Measurements from ENCODE around the gene DPH5.
"Not testable (repeated sequence)": the region's sequence is repeated elsewhere in the genome, so short reads cannot be mapped to it uniquely, and the experiment has no call there.

Gene DPH5

DNA sequence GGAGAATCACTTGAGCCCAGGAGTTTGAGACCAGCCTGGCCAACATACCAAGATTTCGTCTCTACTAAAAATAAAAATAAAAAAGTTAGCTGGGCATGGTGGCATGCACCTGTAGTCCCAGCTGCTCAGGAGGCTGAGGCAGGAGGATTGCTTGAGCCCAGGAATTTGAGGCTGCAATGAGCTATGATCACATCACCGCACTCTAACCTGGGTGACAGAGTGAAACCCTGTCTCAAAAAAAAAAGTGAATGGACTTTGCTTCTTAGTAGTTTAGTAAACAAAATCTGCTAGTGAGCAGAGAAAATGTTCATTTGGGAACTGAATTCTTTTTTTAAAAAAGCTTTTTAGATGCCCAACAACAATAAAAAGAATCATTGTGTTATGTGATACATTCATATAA lies 6.5 kb upstream of the DPH5 start:
- not testable (repeated sequence) for DNase-seq (ENCODE audit: low read depth in 3 of 3)

DNA sequence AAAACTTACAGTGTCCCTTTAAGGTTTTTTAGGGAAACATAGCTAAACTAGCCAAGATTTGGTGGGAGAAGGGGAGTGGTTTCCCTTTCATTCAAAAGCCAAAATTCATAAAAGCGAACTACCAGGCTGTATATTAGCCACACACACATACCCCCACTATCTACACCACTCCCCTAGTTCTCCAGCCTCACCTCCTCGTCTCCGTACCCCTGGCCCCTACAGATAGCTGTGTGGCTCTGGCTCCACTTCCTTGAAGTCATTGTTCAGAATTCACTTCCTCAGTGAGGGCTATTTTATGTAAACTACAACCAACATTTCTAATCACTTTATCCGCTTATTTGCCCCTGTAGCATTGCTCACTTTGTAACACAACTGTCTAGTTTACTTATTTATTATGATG lies 5.3 kb upstream of the DPH5 start:
- DNase-seq (ENCODE audit: low read depth in 3 of 3) = no peak

DNA sequence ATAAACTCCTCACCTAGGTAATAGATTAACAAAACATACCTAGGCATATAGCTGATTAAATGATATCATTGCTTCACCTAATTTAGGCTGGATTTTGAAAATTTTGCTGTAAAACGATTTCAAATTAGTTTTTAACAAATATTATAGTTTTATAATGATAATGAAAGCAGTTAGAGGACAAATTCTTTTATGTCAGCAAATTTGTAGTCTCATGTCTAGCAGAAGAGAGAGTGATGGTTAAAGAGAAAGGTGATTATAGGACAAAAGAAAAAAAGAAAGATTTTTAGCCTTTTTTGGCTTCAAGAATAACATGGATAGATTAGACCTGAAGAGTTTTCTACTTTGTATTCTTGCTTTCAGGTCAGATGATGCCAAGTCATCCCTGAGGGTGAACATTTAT lies 3.6 kb upstream of the DPH5 start:
- DNase-seq (ENCODE audit: low read depth in 3 of 3) = no peak

DNA sequence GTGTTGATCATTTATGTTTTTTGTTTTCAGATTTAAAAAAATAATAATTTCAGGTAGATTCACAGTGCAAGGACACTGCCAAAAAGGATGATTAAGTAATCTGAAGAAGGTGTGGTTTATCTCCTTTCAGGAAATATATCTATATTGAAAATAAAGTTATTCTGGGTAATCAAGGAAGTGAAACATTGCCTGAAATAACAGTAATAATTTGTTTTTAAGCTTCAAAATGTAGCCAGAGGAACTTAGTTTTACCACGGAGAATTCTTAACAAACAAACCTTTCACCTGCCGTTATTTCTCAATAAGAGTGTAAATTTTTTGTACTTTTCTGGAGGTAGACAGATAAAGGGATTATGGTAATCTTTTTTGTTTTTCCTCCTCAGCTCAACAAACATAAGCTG lies 2.9 kb upstream of the DPH5 start:
- no peak for DNase-seq (ENCODE audit: low read depth in 3 of 3)

DNA sequence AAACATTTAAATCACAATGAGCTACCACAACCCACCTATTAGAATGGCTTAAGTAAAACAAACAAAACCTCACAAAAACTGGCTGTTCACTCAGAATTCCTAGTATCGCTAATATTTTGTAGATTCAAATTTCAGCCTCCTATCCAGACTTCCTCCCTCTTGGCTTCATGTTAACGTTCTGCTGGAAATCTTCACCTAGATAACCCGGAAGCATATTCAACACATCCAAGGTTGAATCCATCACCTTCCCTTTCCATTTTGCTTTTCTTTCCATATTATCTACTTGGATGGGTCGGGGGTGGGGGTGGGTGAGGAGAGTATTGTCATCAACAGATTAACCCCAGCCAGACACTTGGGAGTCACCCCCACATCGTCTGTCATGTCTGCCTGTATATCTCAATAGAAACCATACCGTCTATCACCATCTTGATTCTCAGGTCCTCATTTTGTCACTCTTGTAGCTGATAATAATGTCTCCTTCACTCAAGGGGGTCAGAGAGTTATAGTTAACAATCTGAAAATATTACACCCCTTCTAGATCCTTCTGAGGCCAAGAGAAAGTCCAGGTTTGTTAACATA lies 1.7 kb upstream of the DPH5 start:
- DNase-seq (ENCODE audit: low read depth in 3 of 3) = no peak

DNA sequence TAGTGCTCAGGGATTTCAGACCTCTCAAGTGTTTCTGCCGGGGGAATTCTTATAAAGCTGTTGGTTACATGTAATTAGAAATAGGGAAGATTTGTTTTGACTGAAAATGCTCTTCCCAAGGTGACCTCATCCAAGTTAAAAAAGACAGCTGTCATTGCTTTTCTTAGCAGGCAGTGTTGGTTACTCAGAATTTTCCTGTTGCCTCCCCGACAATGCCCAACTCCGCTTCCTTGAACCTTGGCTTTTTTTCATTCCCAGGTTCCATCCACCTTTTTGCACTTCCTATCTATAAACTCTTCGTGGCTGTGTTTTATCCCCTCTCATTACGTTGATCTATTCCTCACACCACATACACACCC lies 825 bp upstream of the DPH5 start:
- no peak for DNase-seq (ENCODE audit: low read depth in 3 of 3)

DNA sequence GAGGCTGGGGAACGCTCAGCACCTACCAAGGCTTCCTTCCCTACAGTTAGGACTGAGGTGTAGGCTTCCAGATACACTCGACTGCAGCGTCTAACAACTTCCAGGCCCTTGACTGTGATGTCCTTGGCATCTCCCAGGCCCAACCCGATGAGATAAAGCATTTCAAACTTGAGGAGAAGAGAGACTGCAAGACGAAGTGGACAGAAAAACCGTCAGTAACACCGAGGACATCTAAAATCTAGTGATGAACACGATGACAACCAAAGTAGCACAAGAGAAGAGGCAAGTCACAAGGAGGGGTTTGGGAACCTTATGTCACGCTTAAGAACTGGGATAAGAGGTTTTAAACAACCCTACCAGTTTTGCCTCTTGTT lies 314 bp downstream of the DPH5 start:
- no peak for DNase-seq (ENCODE audit: low read depth in 3 of 3)

DNA sequence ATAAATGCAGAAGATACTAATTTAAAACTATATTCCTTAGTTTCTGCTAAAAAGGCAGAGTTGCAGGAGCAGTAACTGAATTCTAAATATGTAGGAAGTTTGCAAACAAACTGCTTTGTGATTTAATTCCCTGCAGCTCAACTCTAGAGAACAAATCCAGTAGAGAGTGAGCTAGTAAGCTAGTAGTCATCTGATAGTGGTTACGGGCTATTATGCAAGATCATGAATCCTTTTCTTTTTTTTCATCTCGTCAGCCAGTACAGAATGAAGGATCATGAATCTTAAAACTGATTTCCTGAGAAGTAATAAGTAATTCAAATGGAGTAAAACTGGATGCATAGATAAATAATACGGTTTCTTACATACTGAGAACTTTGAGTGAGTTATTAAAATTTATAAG lies 3.3 kb downstream of the DPH5 start:
- no peak for DNase-seq (ENCODE audit: low read depth in 3 of 3)

DNA sequence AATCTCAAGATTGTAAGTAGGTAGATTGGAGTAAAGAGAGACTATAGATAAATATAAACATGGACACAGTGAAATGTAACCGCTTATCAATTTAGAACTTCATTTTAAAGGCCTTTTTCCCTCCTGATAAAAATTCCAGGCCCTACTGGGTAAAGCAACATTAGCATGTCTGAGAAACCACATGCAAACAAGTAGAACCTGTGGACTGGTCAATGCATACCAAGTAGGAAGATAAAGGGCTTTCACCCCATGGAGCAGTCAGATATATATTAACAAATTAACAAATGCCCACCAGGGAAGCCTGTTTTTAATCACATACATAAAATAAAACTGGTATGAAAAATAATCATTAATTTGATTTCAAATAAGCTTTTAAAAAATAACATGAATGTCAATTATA lies 8.1 kb downstream of the DPH5 start:
- no peak for DNase-seq (ENCODE audit: low read depth in 3 of 3)

DNA sequence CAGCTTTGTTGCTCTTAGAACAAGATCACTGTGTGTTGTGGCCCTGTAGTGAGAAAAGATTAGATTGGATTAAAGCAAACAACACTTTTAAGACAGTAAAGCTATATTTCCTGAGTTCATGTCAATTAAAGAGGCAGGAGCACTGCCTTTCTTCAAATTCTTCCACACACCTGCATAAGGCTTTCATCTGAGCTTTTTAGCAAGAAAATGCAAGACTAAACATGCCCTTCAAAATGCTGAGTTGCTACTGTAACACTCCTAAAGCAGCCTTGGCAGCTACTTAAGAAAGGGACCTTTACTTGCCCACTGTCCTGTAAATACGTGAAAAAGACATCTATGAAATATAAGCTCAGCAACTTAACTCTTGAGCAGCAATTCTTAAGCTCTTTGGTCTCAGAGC lies 11.8 kb downstream of the DPH5 start:
- no peak for DNase-seq (ENCODE audit: low read depth in 3 of 3)

DNA sequence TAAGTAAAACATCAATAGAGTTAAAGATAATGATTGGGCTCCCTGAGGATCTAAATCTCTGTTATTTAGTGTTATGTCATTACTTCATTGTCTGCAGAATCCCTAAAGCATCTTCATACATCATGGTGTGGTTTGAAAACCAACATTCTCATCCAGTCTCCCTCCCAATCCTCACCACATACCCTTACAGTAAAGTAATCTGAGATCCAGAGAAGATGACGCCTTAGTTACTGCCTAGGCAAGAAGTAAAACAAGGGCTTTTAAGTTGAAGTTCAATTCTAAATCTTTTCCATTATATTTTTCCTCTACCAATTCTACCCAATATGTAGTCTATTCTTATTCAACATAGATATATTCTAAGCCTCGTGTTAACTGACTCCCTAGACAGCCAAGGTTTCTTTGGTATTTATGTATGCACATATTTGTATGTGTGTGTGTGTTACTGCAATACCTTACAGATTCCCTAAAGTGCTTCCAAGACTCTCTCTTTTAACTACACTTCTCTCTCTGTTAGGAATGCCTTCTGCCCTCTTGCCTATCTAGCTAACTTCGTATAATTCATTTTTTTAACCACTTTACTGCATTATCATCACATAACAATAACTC lies 17.3 kb downstream of the DPH5 start:
- DNase-seq (ENCODE audit: low read depth in 3 of 3) = no peak

DNA sequence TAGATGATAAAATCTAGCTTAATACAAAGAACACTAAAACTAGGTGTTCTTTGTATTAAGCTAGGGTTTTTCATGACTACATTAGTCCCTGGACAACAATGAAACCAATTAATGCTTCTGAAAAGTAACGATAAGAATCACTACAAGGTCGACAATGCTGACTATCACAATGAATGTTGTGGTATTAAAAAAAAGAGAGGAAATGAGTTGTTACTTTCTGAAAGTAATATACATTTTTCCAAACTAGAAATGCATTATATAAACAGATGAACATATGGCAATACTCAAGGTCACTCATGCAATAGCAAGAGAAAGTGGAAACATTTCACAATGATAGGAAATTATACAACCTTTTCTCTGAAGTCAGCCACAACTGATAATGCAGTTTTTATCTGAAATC lies 19.0 kb downstream of the DPH5 start:
- no peak for DNase-seq (ENCODE audit: low read depth in 3 of 3)

DNA sequence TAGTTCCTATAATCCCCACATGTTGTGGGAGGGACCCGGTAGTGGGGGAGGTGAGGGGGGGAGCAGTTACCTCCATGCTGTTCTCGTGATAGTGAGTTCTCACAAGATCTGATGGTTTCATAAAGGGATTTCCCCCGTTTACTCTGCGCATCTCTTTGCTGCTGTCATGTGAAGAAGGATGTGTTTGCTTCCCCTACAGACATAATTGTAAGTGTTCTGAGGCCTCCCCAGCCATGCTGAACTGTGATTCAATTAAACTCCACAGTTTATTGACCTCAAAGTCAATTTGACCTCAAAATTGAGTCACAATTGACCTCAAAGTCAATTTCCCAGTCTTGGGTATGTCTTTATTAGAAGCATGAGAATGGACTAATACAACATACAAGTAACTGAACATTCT lies 19.7 kb downstream of the DPH5 start:
- DNase-seq (ENCODE audit: low read depth in 3 of 3) = no peak

DNA sequence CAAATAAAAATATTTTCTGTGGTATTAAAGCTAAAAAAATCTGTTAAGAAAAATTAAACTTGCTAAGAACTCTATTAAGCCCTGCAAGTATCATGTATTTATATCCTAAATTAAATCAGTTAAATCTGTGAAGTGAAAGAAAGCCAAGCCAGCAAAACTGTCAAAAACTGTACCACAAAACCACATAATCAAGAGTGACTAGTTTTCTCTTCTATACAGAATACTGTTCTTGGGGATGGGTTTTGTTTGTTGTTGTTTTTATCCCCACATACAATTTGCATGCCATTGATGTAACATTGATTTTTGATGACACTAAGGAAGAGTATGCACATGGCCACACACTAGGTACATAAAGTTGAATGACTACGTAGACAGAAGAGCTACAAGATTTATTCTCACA lies 20.4 kb downstream of the DPH5 start:
- no peak for DNase-seq (ENCODE audit: low read depth in 3 of 3)

DNA sequence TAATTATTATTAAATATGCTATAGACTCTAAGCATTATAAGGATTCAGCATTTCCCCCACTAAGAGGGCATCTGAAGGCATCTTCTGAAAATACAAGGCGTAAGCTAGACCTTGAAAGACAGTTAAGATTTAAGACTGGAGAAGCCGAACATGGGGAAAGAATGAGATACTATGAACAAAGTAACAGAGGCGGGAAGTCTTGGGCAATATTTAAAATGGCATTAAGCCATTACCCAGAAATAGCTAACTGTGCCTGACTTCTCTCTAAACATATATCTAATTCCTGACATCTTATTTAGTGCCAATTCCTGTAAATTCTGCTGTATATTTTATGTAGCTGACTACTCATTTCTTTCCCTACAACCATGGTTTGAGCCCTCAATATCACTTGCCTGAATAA lies 20.9 kb downstream of the DPH5 start:
- DNase-seq (ENCODE audit: low read depth in 3 of 3) = no peak

DNA sequence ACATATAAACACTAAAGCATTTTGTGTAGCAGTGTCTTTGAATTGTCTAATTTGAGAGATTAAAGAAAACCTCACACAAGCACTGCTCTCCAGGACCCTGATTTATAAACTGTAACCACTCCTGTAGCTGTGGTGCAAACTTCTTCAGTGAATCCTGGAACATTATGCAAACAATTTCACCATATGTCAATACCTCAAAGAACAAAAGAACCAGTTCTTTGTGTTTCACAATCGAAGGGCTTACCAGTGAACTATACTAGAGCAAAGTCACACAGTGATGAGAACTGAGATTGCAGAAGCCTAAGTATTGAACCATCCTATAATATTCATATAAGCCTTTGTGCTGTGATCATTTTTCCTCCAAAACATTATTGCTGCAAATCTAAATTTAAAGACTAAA lies 21.5 kb downstream of the DPH5 start:
- DNase-seq (ENCODE audit: low read depth in 3 of 3) = no peak

DNA sequence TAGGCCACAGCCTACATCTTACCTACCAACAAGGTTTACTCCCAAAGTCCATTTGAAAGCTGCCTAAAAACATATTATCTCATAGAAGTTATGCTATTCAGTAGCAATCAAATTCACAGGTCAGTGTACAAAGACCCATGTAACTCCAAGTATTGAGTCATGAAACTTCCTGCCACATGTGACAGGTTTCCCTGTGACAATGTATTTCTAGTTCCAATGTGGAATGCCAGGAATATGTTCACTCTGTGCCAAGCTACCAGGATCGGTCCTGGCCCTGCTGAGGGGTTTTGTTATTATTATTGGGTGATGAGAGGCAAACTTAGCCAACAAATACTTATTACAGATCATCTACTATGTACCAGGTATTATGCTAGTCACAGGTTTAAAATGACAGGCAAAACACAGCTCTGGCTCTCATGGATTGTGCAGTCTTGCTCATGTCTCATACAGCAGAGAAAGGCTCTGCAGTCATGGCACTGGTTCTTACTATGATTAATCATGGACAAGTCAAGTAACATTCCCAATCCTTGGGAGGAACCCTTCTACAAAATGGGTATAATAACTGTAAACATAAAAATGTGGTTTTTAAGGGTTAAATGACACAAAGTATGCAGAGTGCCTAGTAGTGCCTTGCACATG lies 22.5 kb downstream of the DPH5 start:
- DNase-seq (ENCODE audit: low read depth in 3 of 3) = no peak

DNA sequence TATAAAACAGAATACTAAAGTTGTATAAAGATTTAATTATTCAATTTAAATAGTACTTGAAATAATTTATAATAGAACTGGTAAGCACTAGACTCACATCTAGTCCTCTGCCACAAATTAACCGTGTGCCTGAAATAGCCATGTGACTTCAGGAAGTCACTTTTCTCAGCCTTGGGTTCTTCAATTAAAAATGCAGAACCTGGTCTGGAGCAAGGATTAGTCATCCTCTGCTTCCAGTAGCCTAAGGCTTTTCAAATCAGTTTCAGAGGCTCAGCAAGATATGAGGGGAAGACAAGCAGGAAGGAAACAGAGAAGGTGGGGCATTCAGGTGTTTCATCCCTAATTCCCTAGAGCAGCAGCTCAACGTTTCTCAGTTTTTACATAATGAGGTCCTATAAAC lies 23.0 kb downstream of the DPH5 start:
- DNase-seq (ENCODE audit: low read depth in 3 of 3) = no peak

DNA sequence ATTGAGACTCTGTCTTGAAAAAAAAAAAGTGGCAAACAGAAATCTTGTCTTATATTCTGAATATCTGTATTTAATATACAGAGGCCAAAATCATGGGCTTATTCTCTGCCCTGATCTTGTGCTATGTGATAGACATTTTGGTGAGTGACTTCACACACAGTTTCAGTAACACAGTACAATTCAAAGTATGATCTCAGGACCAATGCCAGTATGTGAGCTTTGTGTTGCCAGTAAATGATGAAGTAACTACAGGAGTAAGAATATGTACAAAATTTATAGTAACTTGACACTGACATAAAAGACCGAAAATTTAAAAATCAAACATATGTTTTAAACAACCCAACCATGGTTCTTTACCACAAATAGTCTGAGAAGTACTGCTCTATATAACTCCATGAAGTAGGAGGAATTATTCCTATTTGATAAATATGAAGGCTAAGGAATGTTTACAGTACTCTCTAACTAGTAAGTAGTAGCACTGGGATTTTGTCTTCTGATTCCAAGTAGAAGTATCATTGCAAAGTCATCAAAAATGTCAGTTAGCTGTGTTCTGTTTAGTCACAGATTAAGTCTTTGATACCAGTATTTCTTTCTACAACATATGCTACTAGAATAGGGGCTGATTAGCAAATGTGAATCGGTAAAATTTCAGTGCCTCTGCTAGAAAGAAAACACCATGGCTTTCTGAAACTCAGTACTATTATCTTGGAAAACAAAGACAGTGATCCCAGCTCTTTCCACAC lies 25.3 kb downstream of the DPH5 start:
- no peak for DNase-seq (ENCODE audit: low read depth in 3 of 3)

DNA sequence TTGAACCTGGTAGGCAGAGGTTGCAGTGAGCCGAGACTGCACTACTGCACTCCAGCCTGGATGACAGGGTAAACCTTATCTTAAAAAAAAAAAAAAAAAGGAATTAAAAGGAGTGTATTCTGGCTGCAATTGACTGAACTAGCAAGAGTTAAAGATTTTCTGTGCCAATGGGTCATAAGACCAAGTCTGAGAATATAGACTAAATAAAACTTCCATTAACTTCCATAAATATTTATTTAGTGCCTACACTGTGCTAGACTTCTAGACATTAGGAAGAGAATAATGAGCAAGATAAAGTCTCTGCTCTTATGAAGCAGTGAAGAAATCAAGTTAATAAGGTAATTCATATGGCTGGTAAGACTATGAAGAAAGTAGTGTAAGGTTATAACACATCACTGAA lies 27.2 kb downstream of the DPH5 start:
- DNase-seq (ENCODE audit: low read depth in 3 of 3) = no peak

DNA sequence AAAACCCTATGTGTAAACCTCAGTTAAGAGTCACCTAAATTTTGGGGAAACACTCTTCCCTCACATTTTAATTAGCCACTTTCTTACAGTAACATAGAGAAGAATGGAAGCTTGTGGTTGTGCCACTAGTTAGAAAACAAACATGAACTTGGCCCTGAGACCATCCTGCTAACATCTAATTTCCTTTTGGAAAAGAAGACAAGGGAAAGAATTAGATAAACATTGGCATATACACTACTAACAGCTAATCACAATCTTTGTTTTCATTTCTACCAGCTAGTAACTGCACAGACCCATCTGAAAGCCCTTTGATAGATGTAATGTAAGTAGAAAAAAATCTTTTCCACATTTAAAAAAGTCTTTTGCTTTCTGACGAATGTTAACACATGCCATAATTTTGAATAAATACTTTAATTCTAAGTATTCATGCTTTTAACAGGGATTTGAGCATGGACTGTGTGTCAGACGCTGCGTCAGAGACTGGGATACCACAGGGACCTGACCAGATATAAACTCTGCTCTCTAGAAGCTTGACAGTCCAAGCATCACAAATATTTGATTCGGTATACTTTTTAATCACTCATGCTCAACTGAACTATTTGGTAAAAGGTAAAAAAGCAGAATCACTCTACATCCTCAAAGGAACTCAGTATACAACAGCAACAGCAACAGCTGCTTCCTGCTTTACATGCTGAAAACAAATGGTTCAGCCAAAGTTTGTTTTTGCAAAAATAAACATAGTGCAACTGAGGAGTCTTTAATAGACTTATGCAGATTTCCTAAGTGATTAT lies 30.2 kb downstream of the DPH5 start:
- no peak for DNase-seq (ENCODE audit: low read depth in 3 of 3)

DNA sequence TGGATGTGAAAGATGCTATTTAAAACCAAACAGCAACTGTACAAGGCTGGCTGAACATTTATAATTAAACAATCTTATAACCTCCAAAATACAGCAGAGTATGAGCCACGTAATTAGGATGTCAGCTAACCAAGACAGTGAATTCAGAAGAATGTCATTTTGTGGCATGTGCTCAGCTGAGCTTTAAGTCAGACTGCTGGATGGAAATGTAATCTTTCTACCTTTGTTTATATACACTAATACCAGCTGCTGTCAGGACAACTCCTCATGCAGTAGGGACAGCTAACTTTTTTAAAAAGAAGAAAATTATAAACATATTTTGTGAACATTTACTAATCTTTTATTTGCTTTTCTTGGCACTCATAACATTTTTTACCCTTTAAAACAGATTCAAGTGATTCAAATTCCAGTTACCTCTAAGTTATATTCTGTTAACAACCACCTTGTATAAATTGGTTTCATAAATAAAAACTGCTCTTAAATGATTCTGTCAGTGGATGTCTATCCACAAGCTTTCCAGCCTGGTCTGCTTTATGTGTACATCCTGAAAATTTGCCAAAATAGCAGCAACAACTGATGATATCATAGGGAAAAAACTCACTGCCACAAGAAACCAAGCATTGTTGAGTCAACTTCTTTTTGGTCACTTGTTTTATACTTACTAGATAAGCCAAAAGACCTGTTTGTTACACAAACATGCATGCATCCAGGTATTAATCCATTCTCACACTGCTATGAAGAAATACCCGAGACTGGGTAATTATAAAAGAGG lies 36.1 kb downstream of the DPH5 start:
- DNase-seq (ENCODE audit: low read depth in 3 of 3) = no peak
